ENCODE data around the gene ACAA1.

DNA sequence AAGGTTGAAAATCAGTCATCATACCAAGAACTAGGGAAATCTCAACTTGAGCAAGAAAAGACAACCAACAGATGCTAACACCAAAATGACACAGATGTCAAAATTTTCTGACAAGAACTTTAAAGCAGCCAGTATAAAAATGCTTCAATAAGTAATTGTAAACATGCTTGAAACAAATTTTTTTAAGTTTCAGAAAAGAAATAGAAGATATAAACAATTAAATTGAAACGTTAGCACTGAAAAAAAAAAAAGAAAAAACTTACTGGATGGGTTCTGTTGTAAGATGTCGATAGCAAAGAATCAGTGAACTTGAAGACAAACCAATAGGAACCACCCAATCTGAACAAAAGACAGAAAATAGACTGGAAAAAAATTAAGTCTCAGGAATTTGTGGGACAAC lies 9.6 kb upstream of the ACAA1 start:
- TF ChIP-seq, protein P1, sequence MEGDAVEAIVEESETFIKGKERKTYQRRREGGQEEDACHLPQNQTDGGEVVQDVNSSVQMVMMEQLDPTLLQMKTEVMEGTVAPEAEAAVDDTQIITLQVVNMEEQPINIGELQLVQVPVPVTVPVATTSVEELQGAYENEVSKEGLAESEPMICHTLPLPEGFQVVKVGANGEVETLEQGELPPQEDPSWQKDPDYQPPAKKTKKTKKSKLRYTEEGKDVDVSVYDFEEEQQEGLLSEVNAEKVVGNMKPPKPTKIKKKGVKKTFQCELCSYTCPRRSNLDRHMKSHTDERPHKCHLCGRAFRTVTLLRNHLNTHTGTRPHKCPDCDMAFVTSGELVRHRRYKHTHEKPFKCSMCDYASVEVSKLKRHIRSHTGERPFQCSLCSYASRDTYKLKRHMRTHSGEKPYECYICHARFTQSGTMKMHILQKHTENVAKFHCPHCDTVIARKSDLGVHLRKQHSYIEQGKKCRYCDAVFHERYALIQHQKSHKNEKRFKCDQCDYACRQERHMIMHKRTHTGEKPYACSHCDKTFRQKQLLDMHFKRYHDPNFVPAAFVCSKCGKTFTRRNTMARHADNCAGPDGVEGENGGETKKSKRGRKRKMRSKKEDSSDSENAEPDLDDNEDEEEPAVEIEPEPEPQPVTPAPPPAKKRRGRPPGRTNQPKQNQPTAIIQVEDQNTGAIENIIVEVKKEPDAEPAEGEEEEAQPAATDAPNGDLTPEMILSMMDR (IDR thresholded peaks at IDR 0.05) = no peak
- no peak for TF ChIP-seq POLR2A (IDR thresholded peaks at IDR 0.05)

Measured in right lobe of liver (tissue), 4 donors.